Stimulated activated CD4-positive, alpha-beta T cell treated with anti-CD3 and anti-CD28 coated beads, Interleukin-4, amount 100 ng/mL, for 24 hours (primary cell): ENCODE data around the gene TMEM233.
"Not testable (repeated sequence)": the region's sequence is repeated elsewhere in the genome, so short reads cannot be mapped to it uniquely, and the experiment has no call there.

ENCODE experiments used
- DNase-seq: peaks from one replicate; pipeline ENCODE4 v3.0.0-alpha.2; 2020

The TMEM233 gene

DNA sequence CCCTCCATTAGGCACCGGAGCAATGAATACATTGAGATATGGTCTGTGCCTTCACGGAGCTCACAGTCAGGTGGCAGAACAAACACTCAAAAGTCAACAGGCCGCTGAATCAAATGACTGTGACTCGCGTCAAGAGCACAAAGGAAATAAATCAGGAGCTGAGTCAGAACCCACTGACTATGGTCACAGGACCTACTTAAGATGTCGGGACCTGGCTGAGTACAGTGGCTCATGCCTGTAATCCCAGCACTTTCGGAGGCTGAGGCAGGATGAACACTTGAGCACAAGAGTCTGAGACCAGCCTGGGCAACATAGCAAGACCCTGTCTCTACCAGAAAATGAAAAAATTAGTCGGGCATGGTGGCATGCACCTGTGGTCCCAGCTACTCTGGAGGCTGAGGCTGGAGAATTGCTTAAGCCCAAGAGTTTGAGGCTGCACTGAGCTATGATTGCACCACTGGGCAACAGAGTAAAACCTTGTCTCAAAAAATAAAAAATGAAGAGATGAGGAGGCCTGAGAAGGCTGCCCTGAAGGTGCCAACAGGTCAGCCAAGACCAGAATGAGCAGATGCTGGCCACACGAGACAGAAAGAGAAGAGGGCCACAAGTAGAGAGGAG, 19.9 kb downstream of the TMEM233 start:
- no peak for DNase-seq

DNA sequence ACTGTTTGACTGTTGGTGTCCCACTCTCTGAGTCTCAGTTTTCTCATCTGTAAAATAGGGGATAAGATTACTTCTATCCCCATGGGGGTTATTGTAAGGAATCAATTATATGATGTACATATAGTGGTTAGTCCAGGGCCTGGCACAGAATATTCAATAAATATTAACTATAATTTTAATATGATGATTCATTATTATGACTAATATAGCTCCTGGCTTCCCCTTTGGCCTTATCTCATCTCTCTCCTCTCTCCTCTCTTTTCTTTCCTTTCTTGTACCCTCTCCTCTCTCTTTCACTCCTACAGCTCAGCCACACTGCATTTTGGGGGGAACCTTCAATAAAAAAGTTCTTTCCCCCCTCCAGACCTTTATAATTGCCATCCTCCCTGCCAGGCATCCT, 21.1 kb downstream of the TMEM233 start:
- DNase-seq: no peak

DNA sequence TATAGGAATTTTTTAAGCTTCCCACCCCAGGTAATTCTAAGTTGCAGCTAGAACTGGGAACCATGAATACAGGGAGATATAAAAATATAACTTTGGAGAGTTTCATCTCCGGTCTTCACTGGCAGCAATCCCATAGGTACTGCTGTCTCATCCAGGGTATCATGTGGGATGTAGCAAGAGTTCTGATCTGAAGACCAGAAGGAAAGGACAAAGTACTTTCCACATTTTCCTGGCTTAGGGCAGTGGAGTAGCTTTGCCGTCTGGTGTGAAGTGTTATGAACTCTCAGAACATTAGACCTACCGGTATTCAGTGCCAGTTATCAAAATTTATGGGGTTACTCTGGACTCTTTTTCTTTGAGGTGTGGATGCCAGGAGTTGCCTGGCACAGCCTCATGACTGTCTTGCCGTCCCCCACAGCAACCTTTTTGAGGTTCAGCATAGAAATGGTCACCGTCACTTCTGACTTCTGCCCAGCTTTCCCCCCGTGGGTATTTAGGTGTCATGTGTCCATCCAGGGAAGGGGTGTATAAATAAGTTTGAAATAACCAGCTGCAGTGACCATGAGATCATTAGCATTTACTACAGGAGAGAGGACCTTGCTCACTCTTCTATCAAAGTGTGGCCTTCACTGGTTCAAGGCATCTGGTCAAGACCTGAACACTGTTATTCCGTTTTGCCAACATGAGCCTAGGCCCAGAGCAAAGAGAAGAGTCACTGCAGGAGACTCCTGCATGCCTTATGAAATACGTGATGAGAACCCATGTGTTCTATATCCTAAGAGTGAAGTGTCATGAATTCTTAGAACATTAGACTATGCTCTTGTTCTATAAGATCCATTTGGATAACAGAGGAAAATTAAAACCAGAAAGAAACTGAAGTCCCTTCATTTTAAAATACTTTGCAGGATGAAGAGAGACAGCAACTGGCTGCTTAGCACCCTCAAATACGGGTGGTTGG, 22.2 kb downstream of the TMEM233 start:
- no peak for DNase-seq

GRCh38 chr12:119618328-119618896, 24.8 kb downstream of the TMEM233 start:
- not testable (repeated sequence) for DNase-seq

GRCh38 chr12:119620490-119620889, 26.9 kb downstream of the TMEM233 start:
- DNase-seq: no peak

DNA sequence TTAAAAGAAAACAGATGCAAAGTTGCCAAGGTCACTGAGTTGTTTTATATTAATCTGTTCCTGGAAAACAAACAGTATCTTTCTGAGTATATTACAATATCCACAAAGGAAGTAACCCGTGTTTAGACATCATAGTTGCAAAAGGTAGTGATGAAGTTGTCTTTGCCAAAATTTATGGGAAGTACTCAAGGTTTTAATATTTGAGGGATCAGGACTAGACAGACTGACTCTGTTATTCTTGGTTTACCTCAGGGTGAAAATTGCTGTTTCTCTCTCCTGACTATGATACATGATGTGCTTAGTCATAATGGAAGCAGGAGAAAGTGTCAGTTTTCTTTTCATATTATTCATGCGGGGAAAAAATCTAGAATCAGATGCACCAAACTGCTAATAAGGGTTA, 28.3 kb downstream of the TMEM233 start:
- no peak for DNase-seq

- no peak for DNase-seq
These were observed 31.4 kb downstream of the TMEM233 start for GRCh38 chr12:119624966-119625365.

DNA sequence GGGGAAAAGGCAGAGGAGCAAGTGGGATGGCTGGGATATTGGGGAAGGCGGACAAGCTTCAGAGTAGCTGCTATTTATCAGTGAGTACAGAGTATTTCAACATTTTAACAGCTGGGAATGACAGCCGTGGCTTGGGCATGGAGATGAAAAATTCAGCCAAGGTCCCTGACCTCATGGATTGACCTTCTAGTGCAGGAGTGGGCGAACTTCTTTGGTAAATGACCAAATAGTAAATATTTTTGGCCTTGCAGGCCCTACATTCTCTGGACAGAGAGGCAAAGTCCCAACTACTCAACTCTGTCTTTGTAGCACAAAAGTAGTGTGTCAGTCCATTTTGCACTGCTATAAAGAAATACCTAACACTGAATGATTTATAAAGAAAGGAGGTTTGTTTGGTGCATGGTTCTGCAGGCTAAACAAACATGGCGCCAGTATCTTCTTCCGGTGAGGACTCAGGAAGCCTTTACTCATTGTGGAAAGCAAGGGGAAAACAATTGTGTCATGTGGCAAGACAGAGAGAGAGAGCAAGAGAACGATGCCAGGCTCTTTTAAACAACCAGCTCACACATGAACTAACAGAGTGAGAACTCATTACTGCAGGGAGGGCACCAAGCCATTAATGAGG, 33.6 kb downstream of the TMEM233 start:
- no peak for DNase-seq

DNA sequence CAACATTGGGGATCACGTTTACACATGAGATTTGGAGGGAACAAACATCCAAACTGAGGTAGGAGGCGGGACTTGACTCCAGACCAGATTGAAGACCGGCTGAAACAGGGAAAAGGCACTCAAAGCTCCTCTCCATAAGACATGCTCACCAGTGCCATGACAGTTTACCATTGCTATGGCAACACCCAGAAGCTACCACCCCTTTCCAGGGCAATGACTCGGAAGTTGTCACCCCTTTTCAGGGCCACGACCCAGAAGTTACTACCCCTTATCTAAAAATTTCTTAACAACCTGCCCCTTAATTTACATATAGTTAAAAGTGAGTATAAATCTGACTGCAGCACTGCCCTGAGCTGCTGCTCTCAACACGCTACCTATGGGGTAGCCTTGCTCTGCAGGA, 34.1 kb downstream of the TMEM233 start:
- no peak for DNase-seq

GRCh38 chr12:119630223-119630780, 36.7 kb downstream of the TMEM233 start:
- no peak for DNase-seq

GRCh38 chr12:119630962-119631550, 37.5 kb downstream of the TMEM233 start:
- DNase-seq: no peak

DNA sequence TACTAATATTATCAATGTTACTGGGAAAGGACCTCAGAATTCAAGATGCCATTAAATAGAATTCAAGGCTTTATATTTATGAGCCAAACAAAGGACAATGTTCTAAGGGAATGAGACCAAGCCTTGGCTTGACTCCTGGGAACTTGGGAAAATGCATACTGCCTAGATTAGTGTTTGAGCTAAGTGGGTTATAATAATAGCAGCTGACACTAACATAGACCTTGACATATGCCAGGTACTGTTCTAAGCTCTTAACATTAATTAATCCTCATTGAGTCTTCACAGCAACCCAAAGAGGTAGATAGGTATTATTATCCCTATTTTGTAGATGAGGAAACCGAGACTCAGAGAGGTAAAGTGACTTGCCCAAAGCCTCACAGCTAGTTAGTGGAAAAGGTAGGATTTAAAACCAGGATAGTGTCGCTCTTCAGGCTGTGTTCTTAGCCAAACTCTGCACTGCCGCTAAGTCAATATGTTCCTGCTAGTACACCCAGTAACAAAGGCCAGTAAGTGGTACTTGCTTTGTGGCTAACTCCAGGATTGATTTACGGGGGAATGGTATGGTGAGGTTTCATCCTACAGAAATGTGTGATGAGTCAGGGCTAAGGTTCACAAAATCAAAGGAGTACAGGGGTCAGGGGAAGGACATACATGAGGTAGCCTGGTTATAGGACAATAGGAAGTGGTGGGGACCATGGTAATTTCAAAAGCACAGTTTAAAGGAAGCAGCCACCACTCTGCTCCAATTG, 38.5 kb downstream of the TMEM233 start:
- DNase-seq: no peak

DNA sequence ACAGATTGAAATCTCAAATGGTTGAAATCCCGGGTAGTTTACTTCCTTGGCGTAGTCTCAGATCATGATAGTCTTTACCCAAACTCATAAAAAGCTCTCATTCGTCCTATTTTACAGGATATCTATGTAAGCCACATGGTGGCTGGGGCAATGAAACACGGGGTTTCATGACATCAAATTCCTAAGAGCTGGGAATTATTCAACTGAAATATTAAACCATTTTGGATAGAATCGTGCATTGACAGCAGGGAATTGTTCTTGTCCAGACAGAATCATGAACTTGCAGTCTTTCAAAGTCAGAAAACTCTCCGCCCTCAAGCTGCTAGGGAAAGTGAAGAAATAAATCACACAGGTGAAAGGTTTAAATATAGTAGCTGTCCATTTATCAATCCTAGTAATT, 41.2 kb downstream of the TMEM233 start:
- DNase-seq: no peak

DNA sequence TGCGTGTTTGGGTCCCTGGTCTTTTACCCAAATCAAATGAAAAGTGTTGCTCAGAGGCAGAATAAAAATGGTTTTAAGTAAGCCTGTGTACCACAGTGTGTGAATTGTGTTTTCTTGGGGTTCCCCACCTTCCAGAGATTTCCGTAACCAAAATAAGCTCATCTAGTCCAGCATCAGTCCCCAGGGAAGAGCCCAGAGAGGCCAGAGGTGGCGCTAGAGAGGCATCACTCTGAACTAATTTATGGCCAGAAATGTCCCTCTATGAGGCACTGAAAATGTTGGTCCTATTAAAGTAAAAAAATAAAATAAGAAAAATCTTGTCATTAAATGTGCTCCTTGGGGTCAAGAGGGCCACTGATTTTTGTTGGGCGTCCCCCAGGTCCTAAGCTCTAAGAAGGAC, 49.4 kb downstream of the TMEM233 start:
- no peak for DNase-seq

DNA sequence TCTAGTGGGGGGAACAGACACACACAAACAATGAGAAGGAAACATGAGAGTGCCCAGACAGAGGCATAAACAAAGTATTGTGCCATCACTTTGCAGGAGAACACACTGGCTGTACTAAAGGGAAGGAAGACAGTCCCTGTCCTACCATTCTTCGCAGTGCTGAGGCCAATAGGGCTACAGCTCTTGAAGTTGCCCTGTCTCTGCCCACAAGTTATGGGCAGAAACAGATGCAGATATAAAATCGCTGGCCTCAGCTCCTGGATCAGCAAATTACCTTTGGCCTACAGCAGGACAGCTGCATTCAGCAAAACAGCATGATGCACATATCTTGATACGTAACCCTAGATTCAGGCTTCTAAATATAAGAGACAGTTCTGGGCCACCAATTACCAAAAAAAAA, 51.4 kb downstream of the TMEM233 start:
- DNase-seq: no peak

DNA sequence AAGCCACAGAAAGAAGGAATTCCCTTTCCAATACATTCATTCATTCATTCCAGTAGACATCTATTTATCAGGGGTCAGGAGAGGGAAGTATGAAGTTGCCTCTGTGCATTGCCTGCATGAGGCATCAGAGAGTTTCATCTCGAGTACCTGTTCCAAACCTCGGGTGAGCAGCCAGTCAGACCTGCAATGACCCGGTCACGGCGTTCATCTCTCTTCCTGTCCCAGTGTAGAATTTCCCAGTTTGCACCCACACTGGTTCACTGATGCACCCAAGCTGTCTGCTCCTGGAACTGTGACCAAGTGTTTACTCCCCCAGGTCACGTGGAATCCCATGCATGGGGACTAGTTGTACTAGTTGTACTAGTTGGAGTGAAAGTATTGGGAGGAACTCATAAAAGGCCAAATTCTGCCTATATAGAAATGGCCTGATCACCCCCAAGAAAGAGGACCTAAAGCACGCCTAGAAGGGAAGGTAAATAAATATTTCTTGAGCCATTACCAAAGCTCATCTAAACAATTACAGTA, 52.0 kb downstream of the TMEM233 start:
- no peak for DNase-seq

DNA sequence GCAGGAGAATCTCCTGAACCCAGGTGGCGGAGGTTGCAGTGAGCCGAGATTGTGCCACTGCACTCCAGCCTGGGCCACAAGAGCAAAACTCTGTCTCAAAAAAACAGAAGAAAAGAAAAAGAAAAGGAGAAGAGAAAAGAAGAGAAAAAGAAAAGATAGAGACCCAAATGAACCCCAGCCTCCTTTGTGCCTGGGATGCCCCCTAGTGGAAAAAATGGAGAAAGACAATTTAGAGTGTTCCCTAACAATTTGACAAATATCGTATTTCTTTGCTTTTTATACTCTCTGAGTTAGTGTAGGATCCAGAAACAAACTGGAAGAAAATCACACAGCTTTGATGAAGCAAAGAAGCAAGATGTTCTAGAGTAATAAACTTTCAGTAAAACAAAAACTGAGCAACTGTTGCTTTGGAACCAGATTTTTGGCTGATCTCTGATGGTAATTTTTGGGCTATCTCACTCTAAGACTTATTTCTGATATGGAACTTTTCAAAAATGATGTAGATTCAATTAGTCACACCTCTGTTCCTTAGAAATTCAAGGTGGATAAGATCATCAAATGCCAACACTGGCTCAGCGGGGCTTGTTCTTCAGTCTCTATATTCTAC, 55.7 kb downstream of the TMEM233 start:
- no peak for DNase-seq

DNA sequence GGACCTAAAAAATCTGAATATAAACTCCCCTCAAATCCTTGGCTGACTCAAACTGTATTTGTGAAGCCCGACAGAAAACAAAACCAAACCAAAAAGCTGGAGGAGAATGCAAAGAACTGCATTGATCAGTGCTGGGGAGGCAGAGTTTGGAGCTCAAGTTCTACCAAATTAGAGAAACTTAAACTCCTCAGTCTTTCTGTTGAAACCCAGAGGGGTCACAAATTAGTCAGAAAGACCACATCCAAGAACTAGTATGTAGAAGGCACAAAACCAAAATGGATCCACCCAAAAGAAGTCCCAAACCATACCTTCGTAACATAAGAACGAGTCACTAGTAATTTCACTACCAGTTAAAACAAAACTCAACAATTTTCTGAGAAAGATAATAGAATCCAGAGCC, 59.1 kb downstream of the TMEM233 start:
- DNase-seq: no peak

DNA sequence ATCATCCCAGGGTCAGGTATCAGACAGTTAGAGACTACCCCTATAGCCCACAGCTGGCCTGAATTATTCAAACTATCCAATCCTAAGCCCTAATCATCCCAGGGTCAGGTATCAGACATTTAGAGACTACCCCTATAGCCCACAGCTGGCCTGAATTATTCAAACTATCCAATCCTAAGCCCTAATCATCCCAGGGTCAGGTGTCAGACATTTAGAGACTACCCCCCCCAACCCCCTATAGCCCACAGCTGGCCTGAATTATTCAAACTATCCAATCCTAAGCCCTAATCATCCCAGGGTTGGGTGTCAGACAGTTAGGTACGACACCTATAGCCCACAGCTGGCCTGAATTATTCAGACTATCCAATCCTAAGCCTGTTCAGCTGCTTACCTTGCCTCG, 63.4 kb downstream of the TMEM233 start:
- DNase-seq: not testable (repeated sequence)

DNA sequence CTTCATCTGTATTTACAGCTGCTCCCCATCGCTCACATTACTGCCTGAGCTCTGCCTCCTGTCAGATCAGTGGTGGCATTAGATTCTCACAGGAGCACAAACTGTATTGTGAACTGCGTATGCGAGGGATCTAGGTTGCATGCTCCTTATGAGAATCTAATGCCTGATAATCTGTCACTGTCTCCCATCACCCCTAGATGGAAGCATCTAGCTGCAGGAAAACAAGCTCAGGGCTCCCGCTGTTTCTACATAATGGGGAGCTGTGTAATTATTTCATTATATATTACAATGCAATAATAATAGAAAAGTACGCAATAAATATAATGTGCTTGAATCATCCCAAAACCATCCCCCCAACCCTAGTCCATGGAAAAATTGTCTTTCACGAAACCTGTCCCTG, 64.6 kb downstream of the TMEM233 start:
- DNase-seq: not testable (repeated sequence)

- peak; percentile 47 for DNase-seq
These were observed 65.8 kb downstream of the TMEM233 start for GRCh38 chr12:119659289-119659897.
